ENCODE results near the gene ASB10.

ASB10 gene

GRCh38 chr7:151226875-151227782 is 40.1 kb upstream of the ASB10 start, which contains the start of gene ABCF2:
Gene ABCF2 (minus strand): TSS chr7:151227205. CDS start chr7:151226458, 747 bp downstream.
- H3K9me3 ChIP-seq (ENCODE audit: insufficient read depth, low read length, severe bottlenecking), result no peaks in the 10 kb centered on the region
- TF ChIP-seq CTCF (IDR thresholded peaks at IDR 0.05; ENCODE audit: borderline replicate concordance, extremely low read depth, low read length, poor library complexity, severe bottlenecking) (peak; percentile 26), EZH2 (IDR thresholded peaks at IDR 0.05; ENCODE audit: borderline replicate concordance, low read depth, low read length, severe bottlenecking) (no peak)
- DNase-seq, result peak; percentile 98
- H4K20me1 ChIP-seq (ENCODE audit: insufficient read depth, low read length), result no peaks in the 10 kb centered on the region
- H3K4me1 ChIP-seq (ENCODE audit: insufficient read depth, low read length), result peaks cover 36% of the 10 kb centered on the region
- peak within 1 kb of the TSS; percentile 91 for H2AFZ ChIP-seq (ENCODE audit: low read depth, low read length)
- H3K27me3 ChIP-seq (ENCODE audit: insufficient read depth, low read length, poor library complexity), result no peaks in the 10 kb centered on the region
- peaks cover 37% of the 10 kb centered on the region for H3K36me3 ChIP-seq (ENCODE audit: insufficient read depth, low read length)
- peak within 1 kb of the TSS; percentile 78 for H3K9ac ChIP-seq (ENCODE audit: low read depth, low read length)
- H3K4me3 ChIP-seq (ENCODE audit: low read depth in 1 of 2, low read length in 2 of 2), result peak within 1 kb of the TSS; percentile 63 to 93
- H3K27ac ChIP-seq (ENCODE audit: low read length), result peak within 1 kb of the TSS; percentile 93
- H3K79me2 ChIP-seq (ENCODE audit: insufficient read depth, low read length), result peaks cover 23% of the 10 kb centered on the region
- H3K4me2 ChIP-seq (ENCODE audit: insufficient read depth, low read length), result peak within 1 kb of the TSS; percentile 91
- peak; percentile 98 for ATAC-seq (ENCODE audit: insufficient read depth, low read depth)

- Histone ChIP-seq H3K9ac (ENCODE audit: low read depth, low read length) (peak overlapping the region; percentile 78), H3K27me3 (ENCODE audit: insufficient read depth, low read length, poor library complexity) (no peaks in the 10 kb centered on the region), H3K4me3 (ENCODE audit: low read depth in 1 of 2, low read length in 2 of 2) (peak overlapping the region; percentile 63 to 93; a peak in 3 of 4 replicates), H3K36me3 (ENCODE audit: insufficient read depth, low read length) (peaks cover 42% of the 10 kb centered on the region), H4K20me1 (ENCODE audit: insufficient read depth, low read length) (no peaks in the 10 kb centered on the region), H3K4me2 (ENCODE audit: insufficient read depth, low read length) (peak overlapping the region; percentile 91), H3K79me2 (ENCODE audit: insufficient read depth, low read length) (peaks cover 23% of the 10 kb centered on the region), H3K4me1 (ENCODE audit: insufficient read depth, low read length) (peaks cover 30% of the 10 kb centered on the region), H3K27ac (ENCODE audit: low read length) (peak overlapping the region; percentile 64), H2AFZ (ENCODE audit: low read depth, low read length) (peak overlapping the region; percentile 91), H3K9me3 (ENCODE audit: insufficient read depth, low read length, severe bottlenecking) (no peaks in the 10 kb centered on the region)
- DNase-seq, result no peak
- no peak; the same call in 2 of the 3 replicates for ATAC-seq (ENCODE audit: insufficient read depth, low read depth)
- TF ChIP-seq EZH2 (IDR thresholded peaks at IDR 0.05; ENCODE audit: borderline replicate concordance, low read depth, low read length, severe bottlenecking), result no peak
- no peak for TF ChIP-seq CTCF (IDR thresholded peaks at IDR 0.05; ENCODE audit: borderline replicate concordance, extremely low read depth, low read length, poor library complexity, severe bottlenecking)
Observed at GRCh38 chr7:151226560-151226874, 39.5 kb upstream of the ASB10 start.

- no peak for ATAC-seq (ENCODE audit: insufficient read depth, low read depth)
- peak overlapping the region; percentile 78 for H3K9ac ChIP-seq (ENCODE audit: low read depth, low read length)
- DNase-seq, result no peak
- H3K27me3 ChIP-seq (ENCODE audit: insufficient read depth, low read length, poor library complexity), result no peaks in the 10 kb centered on the region
- peaks cover 23% of the 10 kb centered on the region for H3K79me2 ChIP-seq (ENCODE audit: insufficient read depth, low read length)
- TF ChIP-seq CTCF (IDR thresholded peaks at IDR 0.05; ENCODE audit: borderline replicate concordance, extremely low read depth, low read length, poor library complexity, severe bottlenecking) (no peak), EZH2 (IDR thresholded peaks at IDR 0.05; ENCODE audit: borderline replicate concordance, low read depth, low read length, severe bottlenecking) (no peak)
- peak overlapping the region; percentile 64; the same call in 1 of the 2 replicates for H3K27ac ChIP-seq (ENCODE audit: low read length)
- H3K9me3 ChIP-seq (ENCODE audit: insufficient read depth, low read length, severe bottlenecking), result no peaks in the 10 kb centered on the region
- peak overlapping the region; percentile 91 for H3K4me2 ChIP-seq (ENCODE audit: insufficient read depth, low read length)
- peaks cover 26% of the 10 kb centered on the region for H3K4me1 ChIP-seq (ENCODE audit: insufficient read depth, low read length)
- no peaks in the 10 kb centered on the region for H4K20me1 ChIP-seq (ENCODE audit: insufficient read depth, low read length)
- no peak overlapping the region for H2AFZ ChIP-seq (ENCODE audit: low read depth, low read length)
- H3K4me3 ChIP-seq (ENCODE audit: low read depth in 1 of 2, low read length in 2 of 2), result peak overlapping the region; percentile 63 to 93; a peak in 3 of 4 replicates
- peaks cover 45% of the 10 kb centered on the region for H3K36me3 ChIP-seq (ENCODE audit: insufficient read depth, low read length)
Observed at GRCh38 chr7:151225948-151226510, 39.0 kb upstream of the ASB10 start.

Measured in DND-41 (cell line).